H9 (cell line): ENCODE data around the gene AKT3. TPM values are rescaled to one million over a fixed set of nuclear protein-coding genes. Genes with fewer than 3 reads are reported as not detected.

Source experiments
- DNase-seq: peaks from one replicate; pipeline ENCODE4 v3.0.0-alpha.2; 2017
- H2AFZ ChIP-seq: one replicate; pipeline ENCODE4 v1.6.1; 2013; ENCODE audit warnings: mild to moderate bottlenecking, low read length, control low read depth, moderate library complexity
- H2AK5ac ChIP-seq: 2 replicates; pipeline ENCODE4 v1.6.1; 2013; ENCODE audit warnings: low read length, control low read depth, mixed read lengths; ENCODE audit not compliant: insufficient read length
- H2BK120ac ChIP-seq: one replicate; pipeline ENCODE4 v1.6.1; 2013; ENCODE audit warnings: low read depth, mild to moderate bottlenecking, low read length, control low read depth, inconsistent platforms; ENCODE audit not compliant: poor library complexity, severe bottlenecking
- H2BK12ac ChIP-seq: 2 replicates; pipeline ENCODE4 v1.6.1; 2013; ENCODE audit warnings: low read length, control low read depth, mixed read lengths, low read depth; ENCODE audit not compliant: insufficient read length
- H2BK15ac ChIP-seq: 2 replicates; pipeline ENCODE4 v1.6.1; 2013; ENCODE audit warnings: low read depth, low read length, control low read depth
- H2BK20ac ChIP-seq: one replicate; pipeline ENCODE4 v1.6.1; 2013; ENCODE audit warnings: low read depth, mild to moderate bottlenecking, low read length, control low read depth, inconsistent platforms; ENCODE audit not compliant: poor library complexity, severe bottlenecking
- H2BK5ac ChIP-seq: 2 replicates; pipeline ENCODE4 v1.6.1; 2013; ENCODE audit warnings: low read length, control low read depth, mixed read lengths; ENCODE audit not compliant: insufficient read length
- H3K14ac ChIP-seq: 2 replicates; pipeline ENCODE4 v1.6.1; 2013; ENCODE audit warnings: low read length, control low read depth; ENCODE audit not compliant: insufficient read depth
- H3K18ac ChIP-seq: 2 replicates; pipeline ENCODE4 v1.6.1; 2013; ENCODE audit warnings: low read depth, mild to moderate bottlenecking, mixed read lengths, low read length, control low read depth; ENCODE audit not compliant: insufficient read length
- H3K23ac ChIP-seq: 2 replicates; pipeline ENCODE4 v1.6.1; 2013; ENCODE audit warnings: low read length, control low read depth, mixed read lengths, low read depth; ENCODE audit not compliant: insufficient read length
- H3K23me2 ChIP-seq: 2 replicates; pipeline ENCODE4 v1.6.1; 2013; ENCODE audit warnings: low read depth, mild to moderate bottlenecking, mixed read lengths, low read length, control low read depth; ENCODE audit not compliant: insufficient read length, poor library complexity, severe bottlenecking
- H3K27ac ChIP-seq: 2 replicates; pipeline ENCODE4 v1.5.1; 2013; ENCODE audit warnings: low read length, control low read depth, mixed read lengths, low read depth; ENCODE audit not compliant: insufficient read length
- H3K27me3 ChIP-seq: 2 replicates; pipeline ENCODE4 v1.6.1; 2013; ENCODE audit warnings: low read length, control low read depth, inconsistent platforms; ENCODE audit not compliant: insufficient read depth
- H3K4ac ChIP-seq: 2 replicates; pipeline ENCODE4 v1.6.1; 2013; ENCODE audit warnings: low read depth, mild to moderate bottlenecking, control low read depth, inconsistent platforms, low read length, moderate library complexity
- H3K4me1 ChIP-seq: 2 replicates; pipeline ENCODE4 v1.6.1; 2013; ENCODE audit warnings: low read length, control low read depth, inconsistent platforms; ENCODE audit not compliant: insufficient read depth
- H3K4me2 ChIP-seq: 2 replicates; pipeline ENCODE4 v1.6.1; 2013; ENCODE audit warnings: low read length, control low read depth, mixed read lengths; ENCODE audit not compliant: insufficient read length, insufficient read depth
- H3K56ac ChIP-seq: 2 replicates; pipeline ENCODE4 v1.6.1; 2013; ENCODE audit warnings: low read depth, mild to moderate bottlenecking, mixed read lengths, low read length, control low read depth; ENCODE audit not compliant: insufficient read length
- H3K79me1 ChIP-seq: 2 replicates; pipeline ENCODE4 v1.6.1; 2013; ENCODE audit warnings: low read depth, mild to moderate bottlenecking, moderate library complexity, low read length, control low read depth, inconsistent platforms; ENCODE audit not compliant: insufficient read depth, poor library complexity, severe bottlenecking
- H3K79me2 ChIP-seq: 2 replicates; pipeline ENCODE4 v1.6.1; 2013; ENCODE audit warnings: low read length, control low read depth, inconsistent platforms; ENCODE audit not compliant: insufficient read depth
- H3K9ac ChIP-seq: 2 replicates; pipeline ENCODE4 v1.6.1; 2013; ENCODE audit warnings: low read length, control low read depth, mixed read lengths; ENCODE audit not compliant: insufficient read length; ENCODE audit errors: extremely low read depth
- H3K9me3 ChIP-seq: one replicate; pipeline ENCODE4 v1.6.1; 2013; ENCODE audit warnings: low read depth, low read length, inconsistent platforms; ENCODE audit not compliant: control insufficient read depth
- H3T11ph ChIP-seq: one replicate; pipeline ENCODE4 v1.6.1; 2013; ENCODE audit warnings: mild to moderate bottlenecking, low read length, control low read depth, inconsistent platforms
- H4K20me1 ChIP-seq: one replicate; pipeline ENCODE4 v1.6.1; 2013; ENCODE audit not compliant: control insufficient read depth, insufficient read length, insufficient read depth
- H4K5ac ChIP-seq: 2 replicates; pipeline ENCODE4 v1.6.1; 2013; ENCODE audit warnings: low read depth, mild to moderate bottlenecking, mixed read lengths, low read length, control low read depth; ENCODE audit not compliant: insufficient read length
- H4K8ac ChIP-seq: replicated peaks from 2 replicates; pipeline ENCODE4 v1.6.1; 2013; ENCODE audit warnings: low read length, control low read depth, mixed read lengths, low read depth; ENCODE audit not compliant: insufficient read length
- H4K91ac ChIP-seq: 2 replicates; pipeline ENCODE4 v1.6.1; 2013; ENCODE audit warnings: low read depth, mild to moderate bottlenecking, moderate library complexity, mixed read lengths, low read length, control low read depth; ENCODE audit not compliant: insufficient read length
- H3K27ac Mint-ChIP-seq, 3 experiments: 2 replicates in 2 of 3; 3 replicates in 1 of 3; pipeline ENCODE4 v1.8.0; 2020 to 2021; ENCODE audit warnings: mixed read lengths in 3 of 3, mild to moderate bottlenecking in 1 of 3, moderate library complexity in 1 of 3
- H3K27me3 Mint-ChIP-seq: 2 replicates; pipeline ENCODE4 v1.8.0; 2021; ENCODE audit warnings: low read depth, mild to moderate bottlenecking, moderate library complexity, mixed read lengths
- H3K36me3 Mint-ChIP-seq, 3 experiments: 2 replicates in 2 of 3; 3 replicates in 1 of 3; pipeline ENCODE4 v1.8.0; 2020 to 2021; ENCODE audit warnings: low read depth in 3 of 3, mixed read lengths in 3 of 3; ENCODE audit not compliant: insufficient read depth in 1 of 3
- H3K4me1 Mint-ChIP-seq, 2 experiments: 2 replicates each; pipeline ENCODE4 v1.8.0; 2020; ENCODE audit warnings: mixed read lengths in 2 of 2
- H3K4me3 Mint-ChIP-seq, 2 experiments: 2 replicates in 1 of 2; 3 replicates in 1 of 2; pipeline ENCODE4 v1.8.0; 2020 to 2021; ENCODE audit warnings: mild to moderate bottlenecking in 2 of 2, mixed read lengths in 2 of 2, moderate library complexity in 1 of 2
- H3K9me3 Mint-ChIP-seq, 2 experiments: 2 replicates in 1 of 2; 3 replicates in 1 of 2; pipeline ENCODE4 v1.8.0; 2020; ENCODE audit warnings: mild to moderate bottlenecking in 2 of 2, mixed read lengths in 2 of 2, moderate library complexity in 1 of 2
- CTCF ChIP-seq: fragments of 200-600 bp; sonication (generic); conservative IDR thresholded peaks from 3 replicates; pipeline ENCODE4 v1.8.0; 2021; ENCODE audit warnings: antibody characterized with exemption, mild to moderate bottlenecking
- WGBS: extraction: QIAGEN DNeasy Blood & Tissue Kit; methylation state at CpG from one replicate; pipeline ENCODE4 v1.1.7; 2013; ENCODE audit warnings: missing lambda C conversion rate, low lambda C conversion rate, mixed read lengths; ENCODE audit not compliant: insufficient read length; ENCODE audit errors: extremely low coverage; 5-methylcytosine and 5-hydroxymethylcytosine counted together
- total RNA-seq: library from RNA; stranded (reverse); gene quantifications from 2 replicates; pipeline ENCODE4 v1.2.1, GENCODE V29; 2021

AKT3 gene
- total RNA-seq, 1 experiment from 2014 or later = 27.8 TPM

GRCh38 chr1:243520831-243521230, 329.2 kb downstream of the AKT3 start:
- Histone ChIP-seq H2BK12ac (no peak overlapping the region), H4K91ac (no peak overlapping the region), H3T11ph (no peak overlapping the region), H3K56ac (no peak overlapping the region), H3K23ac (no peak overlapping the region), H3K4me1 (no peaks in the 10 kb centered on the region; the same call in 1 of the 2 replicates), H3K79me2 (no peaks in the 10 kb centered on the region), H3K79me1 (no peaks in the 10 kb centered on the region), H3K27me3 (no peaks in the 10 kb centered on the region), H2BK15ac (no peak overlapping the region), H4K5ac (no peak overlapping the region), H2AK5ac (no peak overlapping the region), H3K9me3 (no peaks in the 10 kb centered on the region), H4K8ac (no peak overlapping the region), H3K4ac (no peak overlapping the region), H2BK120ac (no peak overlapping the region), H3K4me2 (no peak overlapping the region), H3K18ac (no peak overlapping the region), H3K27ac (no peak overlapping the region), H3K23me2 (no peaks in the 10 kb centered on the region), H2BK20ac (no peak overlapping the region), H3K9ac (no peak overlapping the region), H4K20me1 (no peaks in the 10 kb centered on the region), H3K14ac (no peak overlapping the region), H2AFZ (no peak overlapping the region), H2BK5ac (no peak overlapping the region)
- H3K36me3 Mint-ChIP-seq = peaks cover 8 to 18% (median 13%) of the 10 kb centered on the region in 3 experiments; a peak in 6 of 7 replicates
- no peak for DNase-seq
- TF ChIP-seq CTCF = no peak
- peaks cover 12% of the 10 kb centered on the region in 2 experiments; a peak in 4 of 5 replicates for H3K9me3 Mint-ChIP-seq
- no CpG with 5 or more reads among the region's 1 CpG for WGBS
- no peak overlapping the region for H3K4me3 Mint-ChIP-seq
- peaks cover 7 to 13% of the 10 kb centered on the region in 2 experiments; a peak in 3 of 4 replicates for H3K4me1 Mint-ChIP-seq
- H3K27me3 Mint-ChIP-seq = no peaks in the 10 kb centered on the region
- no peak overlapping the region for H3K27ac Mint-ChIP-seq
